HG03558 (cell line): ENCODE measurements around the gene B3GAT2.
"Not testable (repeated sequence)": the region's sequence is repeated elsewhere in the genome, so short reads cannot be mapped to it uniquely, and the experiment has no call there.

Source experiments
- ATAC-seq: cut with Tn5 transposase; IDR thresholded peaks from one replicate; pipeline ENCODE4 v1.9.1; 2021; ENCODE audit warnings: moderate number of reproducible peaks; ENCODE audit not compliant: unreplicated experiment; ENCODE audit errors: extremely low read depth

Gene B3GAT2, protein sequence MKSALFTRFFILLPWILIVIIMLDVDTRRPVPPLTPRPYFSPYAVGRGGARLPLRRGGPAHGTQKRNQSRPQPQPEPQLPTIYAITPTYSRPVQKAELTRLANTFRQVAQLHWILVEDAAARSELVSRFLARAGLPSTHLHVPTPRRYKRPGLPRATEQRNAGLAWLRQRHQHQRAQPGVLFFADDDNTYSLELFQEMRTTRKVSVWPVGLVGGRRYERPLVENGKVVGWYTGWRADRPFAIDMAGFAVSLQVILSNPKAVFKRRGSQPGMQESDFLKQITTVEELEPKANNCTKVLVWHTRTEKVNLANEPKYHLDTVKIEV

DNA sequence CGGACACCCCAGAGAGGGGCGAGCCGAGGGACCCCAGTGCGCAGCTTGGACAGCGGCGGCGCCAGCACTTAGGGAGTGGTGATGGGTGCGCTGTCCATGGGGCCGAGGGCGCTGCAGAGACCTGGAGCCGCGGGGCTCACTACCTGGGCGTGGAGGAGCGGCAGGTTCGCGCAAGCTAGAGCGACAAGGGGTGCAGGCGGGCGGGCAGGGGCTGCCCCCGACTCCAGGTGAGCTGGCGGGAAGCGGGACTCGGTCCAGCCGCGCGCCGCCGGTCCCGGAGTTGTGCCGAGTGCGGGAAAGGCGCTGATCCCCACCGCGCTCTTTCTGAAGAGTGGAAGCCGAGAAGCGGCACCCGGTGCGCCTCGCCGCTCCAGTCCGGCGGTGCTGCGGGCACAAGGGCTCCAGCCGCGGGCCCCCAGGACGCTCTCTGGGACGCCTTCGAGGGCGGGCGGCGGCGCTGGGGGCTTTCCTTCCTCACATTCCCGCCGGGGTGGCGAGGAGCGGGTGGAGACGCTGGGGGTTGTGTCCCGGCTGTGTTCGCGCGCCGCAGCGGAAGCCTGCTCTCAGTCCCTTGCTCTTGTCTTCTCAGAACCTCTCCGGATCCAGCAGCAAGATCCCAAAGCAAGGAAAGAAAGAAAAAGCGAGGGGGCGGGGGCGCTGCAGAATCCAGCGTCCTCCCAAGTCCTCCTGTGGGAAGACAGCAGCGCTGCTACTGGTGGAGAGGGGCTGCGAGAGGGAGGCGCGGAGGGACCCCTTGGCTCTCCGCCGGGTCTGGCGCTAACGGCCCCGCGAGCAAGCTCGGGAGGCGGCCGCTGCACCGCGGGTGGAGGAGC is at the start of gene B3GAT2:
B3GAT2 (minus strand) TSS at position 610 of the 833 bp plus-strand sequence. CDS start 631 bp downstream, outside the sequence.
- ATAC-seq, result no peak

DNA sequence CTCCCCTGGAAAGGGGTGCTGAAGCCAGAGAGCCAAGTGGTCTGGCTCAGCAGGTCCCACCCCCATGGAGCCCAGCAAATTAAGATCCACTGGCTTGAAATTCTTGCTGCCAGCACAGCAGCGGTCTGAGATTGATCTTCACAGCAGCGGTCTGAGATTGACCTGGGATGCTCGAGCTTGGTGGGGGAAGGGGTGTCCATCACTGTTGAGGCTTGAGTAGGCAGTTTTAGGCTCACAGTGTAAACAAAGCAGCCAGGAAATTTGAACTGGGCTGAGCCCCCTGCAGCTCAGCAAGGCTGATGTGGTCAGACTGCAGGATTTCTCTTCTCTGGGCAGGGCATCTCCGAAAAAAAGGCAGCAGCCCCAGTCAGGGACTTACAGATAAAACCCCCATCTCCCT is 41.3 kb upstream of the B3GAT2 start:
- no peak for ATAC-seq

DNA sequence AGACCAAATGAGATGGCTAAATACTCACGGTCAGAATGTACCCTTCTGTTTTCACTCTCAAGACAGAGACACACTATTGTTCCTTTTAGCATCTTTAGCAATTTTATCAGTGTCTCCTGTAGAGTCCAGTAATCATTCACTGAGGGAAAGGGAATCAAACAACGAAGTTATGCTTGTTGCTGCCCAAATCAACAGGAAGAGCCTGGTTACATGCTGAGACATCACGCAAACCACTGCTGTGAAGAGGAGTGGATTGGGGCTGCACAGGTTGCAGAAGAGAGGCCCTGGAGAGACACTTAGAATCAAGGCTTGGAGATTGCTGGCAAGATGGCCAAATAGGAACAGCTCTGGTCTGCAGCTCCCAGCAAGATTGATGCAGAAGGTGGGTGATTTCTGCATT is 40.5 kb upstream of the B3GAT2 start:
- ATAC-seq, result no peak

DNA sequence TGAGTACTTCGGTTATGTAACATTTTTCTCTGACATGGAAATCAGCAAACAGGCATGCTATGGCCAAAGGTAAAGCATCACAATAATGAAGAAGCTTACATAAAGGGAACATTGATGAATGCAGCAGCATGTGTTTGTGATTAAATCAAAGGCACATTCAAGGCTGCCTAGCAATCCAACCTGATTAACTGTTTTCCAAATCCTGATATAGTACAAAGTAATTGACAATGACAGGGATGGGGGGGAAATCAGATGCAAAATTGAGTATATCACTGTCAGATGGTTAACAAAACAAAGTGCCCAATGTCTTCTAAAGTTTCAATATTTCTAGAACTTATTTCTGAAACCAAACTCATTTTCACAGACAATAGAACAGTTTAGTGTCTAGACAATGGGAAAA is 39.2 kb upstream of the B3GAT2 start:
- ATAC-seq, result no peak

DNA sequence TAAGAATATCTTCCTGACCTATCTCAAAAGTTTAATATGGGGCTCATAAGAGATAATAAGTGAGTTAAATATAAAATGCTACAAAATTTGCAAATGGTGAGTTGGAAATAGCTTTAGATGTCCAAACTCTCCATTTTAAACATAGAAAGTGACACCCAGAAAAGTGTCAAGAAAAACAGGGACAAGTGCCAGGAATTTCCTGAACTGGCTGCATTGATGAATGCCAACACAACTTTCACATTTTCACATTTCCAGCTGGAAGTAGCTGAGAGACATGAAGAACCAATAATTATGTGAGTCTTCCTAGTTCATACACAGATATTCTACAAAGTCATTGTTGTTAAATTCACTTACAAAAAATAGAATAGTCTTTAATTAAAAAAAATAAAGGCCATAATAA is 38.6 kb upstream of the B3GAT2 start:
- ATAC-seq, result no peak

DNA sequence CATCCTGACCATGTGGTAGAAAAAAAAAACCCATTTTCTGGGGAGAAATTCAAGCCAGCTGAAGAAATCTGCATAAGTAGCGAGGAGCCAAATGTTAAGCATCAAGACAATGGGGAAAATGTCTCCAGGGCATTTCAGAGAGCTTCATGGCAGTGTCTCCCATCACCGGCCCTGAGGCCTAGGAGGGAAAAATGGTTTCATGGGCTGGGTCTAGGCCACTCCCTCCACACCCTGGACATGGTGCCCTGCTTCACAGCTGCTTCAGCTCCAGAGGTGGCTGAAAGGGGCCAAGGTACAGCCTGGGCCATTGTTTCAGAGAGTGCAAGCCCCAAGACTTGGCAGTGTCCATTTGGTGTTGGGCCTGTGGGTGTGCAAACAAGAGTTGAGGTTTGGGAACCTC is 34.4 kb upstream of the B3GAT2 start:
- ATAC-seq, result no peak

DNA sequence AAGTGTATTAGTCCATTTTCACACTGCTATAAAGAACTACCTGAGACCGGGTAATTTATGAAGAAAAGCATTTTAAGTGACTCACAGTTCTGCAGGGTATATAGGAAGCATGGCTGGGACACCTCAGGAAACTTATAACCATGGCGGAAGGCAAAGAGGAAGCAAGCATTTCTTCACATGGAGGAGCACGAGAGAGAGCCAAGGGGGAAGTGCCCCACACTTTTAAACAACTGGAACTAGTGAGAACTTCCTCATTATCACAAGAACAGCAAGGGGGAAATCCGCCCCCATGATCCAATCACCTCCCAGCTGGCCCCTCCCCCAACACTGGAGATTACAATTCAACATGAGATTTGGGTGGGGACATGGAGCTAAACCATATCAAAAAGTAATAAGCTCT is 28.3 kb upstream of the B3GAT2 start:
- no peak for ATAC-seq

DNA sequence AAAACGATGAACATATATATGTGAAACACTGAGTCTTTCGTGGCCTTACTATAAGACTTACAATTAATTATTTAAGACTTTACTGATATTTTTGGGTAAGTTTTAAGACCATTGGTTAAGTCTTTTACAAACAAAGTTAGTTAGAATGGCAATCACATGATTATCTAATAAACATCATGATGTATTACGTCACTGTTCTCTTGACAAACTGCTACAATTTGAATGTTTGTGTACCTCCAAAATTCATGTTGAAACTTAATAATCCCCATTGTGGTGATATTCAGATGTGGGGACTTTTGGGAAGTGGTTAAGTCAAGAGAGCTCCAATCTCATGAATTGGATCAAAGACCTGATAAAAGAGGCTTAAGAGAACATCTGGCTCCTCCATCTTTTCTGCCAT is 25.9 kb upstream of the B3GAT2 start:
- ATAC-seq, result no peak

DNA sequence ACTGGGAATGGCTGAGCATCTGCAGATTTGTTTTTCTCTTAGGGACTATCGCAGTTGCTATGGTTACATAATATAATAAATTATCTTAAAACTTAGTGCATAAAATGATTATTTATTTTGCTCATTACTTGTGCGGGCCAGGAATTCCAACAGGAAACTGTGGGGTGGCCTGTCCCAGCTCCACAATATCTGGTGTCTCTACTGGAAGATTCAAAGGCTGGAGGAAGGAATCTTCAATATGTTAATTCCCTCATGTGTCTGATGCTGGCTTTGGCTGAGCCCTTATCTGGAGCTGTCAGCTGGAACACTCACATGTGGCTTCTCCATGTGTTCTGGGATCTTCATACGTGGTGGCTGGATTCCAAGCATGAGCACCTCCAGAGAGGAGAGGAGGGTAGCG is 23.9 kb upstream of the B3GAT2 start:
- ATAC-seq, result no peak

DNA sequence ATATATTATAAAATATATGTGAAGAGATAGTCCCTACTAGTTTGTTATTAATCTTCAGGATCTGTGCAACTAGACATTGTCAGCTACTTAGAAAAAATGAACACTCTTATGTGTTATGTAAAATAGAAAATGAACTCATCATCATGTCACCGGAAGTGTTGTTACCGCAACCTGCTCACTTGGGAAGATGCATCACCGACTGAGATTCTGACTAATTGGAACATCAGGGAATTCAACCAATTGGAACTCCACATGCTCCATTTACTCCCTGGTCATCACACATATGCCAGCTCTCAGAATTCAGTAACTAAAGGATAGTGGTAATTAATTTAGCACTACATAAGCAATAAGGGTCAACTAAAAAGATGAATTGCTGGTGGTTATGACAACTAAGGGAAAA is 16.7 kb upstream of the B3GAT2 start:
- ATAC-seq, result no peak

DNA sequence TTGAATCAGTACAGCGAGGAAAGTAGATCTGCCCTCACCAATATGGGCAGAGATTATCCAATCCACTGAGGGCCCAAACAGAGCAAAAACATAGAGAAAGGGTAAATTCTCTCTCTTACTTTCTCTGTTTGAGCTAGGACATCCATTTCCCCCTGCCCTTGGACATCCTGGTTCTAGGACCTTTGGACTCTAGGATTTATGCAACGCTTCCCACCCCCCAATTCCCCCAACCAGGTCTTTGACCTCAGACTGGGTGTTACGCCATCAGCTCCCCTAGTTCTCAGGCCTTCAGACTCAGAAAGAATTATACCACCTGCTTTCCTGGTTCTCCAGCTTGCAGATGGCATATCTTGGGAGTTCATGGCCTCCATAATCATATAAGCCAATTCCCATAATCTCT is 10.2 kb upstream of the B3GAT2 start:
- no peak for ATAC-seq

DNA sequence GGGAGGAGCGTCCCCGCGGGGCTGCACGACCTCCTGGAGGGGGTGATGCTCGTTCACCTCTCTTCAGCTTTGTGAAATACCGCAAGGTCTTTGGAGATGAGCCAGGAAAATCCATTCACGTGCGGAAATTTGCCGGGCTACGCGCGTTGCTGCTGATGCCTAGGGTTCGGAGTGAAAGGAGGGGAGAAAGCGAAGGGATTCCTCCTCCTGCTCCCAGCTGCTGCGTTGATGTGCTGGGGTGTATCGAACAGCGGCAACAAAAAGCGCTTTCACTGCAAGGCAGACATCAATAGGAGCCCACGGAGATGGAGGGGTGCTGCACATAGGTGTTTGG is 391 bp upstream of the B3GAT2 start:
- ATAC-seq, result no peak

DNA sequence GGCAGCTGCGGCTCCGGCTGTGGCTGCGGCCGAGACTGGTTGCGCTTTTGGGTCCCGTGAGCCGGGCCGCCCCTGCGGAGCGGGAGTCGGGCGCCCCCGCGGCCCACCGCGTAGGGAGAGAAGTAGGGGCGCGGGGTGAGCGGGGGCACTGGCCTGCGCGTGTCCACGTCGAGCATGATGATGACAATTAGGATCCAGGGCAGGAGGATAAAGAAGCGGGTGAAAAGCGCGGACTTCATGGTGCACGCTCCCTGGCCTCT is 739 bp downstream of the B3GAT2 start:
- no peak for ATAC-seq

DNA sequence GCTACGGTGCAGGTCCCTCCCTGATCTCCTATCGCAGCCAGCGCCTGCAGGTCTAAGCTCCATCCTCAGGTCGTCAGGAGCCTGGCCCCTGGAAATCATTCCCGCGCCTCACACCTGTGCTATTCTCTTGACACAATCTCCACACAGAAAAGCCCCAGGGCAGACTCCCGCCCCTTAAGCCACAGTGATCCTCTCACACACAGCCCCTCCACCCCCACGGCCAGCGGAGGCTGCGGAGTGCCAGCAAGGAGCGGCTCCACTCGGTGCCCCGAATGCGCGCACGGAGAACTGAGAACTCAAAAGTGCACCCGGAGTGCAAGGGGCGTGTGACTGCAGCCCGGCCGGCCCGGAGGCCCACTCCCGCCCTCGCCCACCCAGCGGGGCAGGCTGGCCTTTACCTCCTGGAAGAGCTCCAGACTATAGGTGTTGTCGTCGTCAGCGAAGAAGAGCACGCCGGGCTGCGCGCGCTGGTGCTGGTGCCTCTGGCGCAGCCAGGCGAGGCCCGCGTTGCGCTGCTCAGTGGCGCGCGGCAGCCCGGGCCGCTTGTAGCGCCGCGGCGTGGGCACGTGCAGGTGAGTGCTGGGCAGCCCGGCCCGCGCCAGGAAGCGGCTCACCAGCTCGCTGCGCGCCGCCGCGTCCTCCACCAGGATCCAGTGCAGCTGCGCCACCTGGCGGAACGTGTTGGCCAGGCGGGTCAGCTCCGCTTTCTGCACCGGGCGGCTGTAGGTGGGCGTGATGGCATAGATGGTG is 1.2 kb downstream of the B3GAT2 start:
- ATAC-seq, result peak; percentile 84

DNA sequence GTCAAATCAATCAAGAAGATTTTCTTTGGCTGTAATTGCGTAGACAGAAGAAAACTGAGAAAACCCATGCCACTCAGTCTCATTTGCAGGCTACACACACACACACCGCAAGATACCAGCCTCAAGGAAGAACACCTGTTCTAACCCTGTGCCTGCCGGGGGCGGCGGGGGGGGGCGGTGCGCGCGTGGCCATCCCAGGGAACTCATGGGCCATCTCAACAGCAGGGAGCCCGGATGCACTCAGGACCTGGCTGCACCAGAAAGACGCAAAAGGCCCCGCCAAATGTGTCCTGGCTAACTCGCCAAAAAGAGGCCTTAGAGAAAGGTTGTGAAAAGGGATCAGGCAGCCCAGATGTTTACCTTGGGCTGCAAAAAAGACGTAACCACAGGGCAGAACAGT is 2.1 kb downstream of the B3GAT2 start:
- ATAC-seq, result no peak

DNA sequence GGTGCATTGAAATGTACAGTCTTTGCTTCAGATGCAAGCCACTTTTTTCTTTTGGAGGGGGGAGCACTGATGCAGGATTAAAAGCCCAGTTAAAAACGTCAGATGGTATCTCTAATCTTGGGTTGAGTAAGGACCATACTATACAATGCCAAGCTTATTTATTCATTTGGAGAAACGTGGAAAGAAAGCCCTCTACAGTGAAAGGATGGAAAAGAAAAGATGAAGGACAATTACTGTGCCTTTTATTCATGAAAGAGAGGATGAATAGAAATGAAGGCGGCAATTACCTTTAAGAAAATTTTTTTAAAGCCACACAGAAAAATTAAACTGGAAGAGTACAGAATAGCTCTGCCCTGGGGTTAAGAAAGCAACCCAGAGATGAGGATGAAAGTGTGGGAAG is 2.7 kb downstream of the B3GAT2 start:
- ATAC-seq, result no peak

DNA sequence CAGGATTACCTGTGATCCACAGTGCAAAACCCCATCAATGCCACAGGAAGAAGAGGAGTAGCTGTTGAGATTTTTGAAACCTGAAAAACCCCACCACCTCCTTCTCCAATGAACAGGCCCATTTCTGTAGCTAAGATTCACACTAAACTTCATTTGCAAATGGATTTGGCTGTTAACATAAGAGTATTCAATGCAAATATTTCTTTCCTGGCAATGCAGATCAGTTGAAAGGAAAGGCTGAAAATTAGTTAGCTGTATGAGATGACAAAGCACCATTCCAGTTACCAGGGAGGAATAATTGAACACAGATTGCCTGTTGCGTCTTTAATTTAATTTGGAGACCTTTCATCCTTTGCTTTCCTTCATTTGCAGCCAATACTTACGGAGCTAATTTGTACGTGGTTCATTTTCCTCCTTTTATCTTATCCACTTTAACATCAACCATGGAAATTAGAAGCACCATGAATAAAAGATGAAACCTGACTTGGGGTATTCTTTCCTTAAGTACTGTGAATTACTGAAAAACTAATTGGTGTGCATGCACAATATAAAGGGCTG is 4.2 kb downstream of the B3GAT2 start:
- no peak for ATAC-seq

DNA sequence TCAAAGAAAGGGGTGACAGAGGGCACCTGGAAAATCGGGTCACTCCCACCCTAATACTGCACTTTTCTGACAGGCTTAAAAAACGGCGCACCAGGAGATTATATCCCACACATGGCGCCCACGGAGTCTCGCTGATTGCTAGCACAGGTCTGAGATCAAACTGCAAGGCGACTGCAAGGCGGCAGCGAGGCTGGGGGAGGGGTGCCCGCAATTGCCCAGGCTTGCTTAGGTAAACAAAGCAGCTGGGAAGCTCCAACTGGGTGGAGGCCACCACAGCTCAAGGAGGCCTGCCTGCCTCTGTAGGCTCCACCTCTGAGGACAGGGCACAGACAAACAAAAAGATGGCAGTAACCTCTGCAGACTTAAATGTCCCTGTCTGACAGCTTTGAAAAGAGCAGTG is 12.5 kb downstream of the B3GAT2 start:
- ATAC-seq, result not testable (repeated sequence)

DNA sequence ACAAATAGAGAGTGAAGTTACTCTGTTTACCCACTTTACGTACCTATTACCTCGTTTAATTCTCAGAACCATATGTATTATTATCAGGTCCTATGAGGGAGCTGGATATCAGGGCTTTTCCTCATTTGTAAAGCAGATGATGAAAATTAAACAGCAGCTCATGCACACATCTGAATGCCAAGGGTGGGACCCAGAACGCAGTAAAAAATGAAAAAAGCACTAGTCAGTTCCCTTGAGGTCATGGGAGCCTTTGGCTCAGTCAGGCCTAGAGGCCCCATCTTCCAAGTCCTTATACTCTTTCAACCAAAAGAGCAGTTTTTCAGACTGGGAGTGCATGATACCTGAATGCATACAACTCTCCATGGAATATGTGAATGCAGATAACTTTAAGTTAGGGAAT is 23.0 kb downstream of the B3GAT2 start:
- no peak for ATAC-seq

DNA sequence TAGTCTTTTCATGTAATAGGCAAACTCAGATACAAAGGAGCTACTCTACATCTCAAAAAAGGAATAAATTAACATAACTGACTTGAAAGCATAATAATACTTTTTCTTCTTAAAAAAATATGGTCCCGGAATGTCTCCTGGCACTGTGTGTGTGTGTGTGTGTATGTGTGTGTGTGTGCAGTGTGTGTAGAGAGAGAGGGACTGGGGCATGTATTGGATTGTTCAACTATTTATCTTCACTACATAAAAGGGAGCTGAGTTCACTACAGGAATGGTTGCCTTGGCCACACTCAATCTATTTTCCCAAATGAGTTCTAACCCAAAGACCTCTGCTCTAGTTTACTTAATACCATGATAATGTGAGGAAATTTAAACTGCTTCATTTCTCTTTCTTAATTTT is 51.1 kb downstream of the B3GAT2 start:
- no peak for ATAC-seq
